ENCODE measurements around the gene COL25A1. TPM values are rescaled to one million over a fixed set of nuclear protein-coding genes. Genes with fewer than 3 reads are reported as not detected.

The COL25A1 gene
- total RNA-seq, 1 experiment from 2014 or later = 4.2 TPM

GRCh38 chr4:108796173-108796572 is 506.3 kb downstream of the COL25A1 start:
- TF ChIP-seq CTCF (conservative IDR thresholded peaks at IDR 0.05) = no peak
- WGBS (ENCODE audit: extremely low coverage, insufficient read length, low lambda C conversion rate) = no CpG with 5 or more reads among the region's 3 CpGs

More at GRCh38 chr4:108796173-108796572, 506.3 kb downstream of the COL25A1 start:
- no peak overlapping the region for H3K4me3 Mint-ChIP-seq
- Histone ChIP-seq H4K20me1 (ENCODE audit: control insufficient read depth, insufficient read depth, insufficient read length) (no peaks in the 10 kb centered on the region), H3K56ac (ENCODE audit: insufficient read length, low read depth, low read length) (no peak overlapping the region), H3K23me2 (ENCODE audit: insufficient read length, low read depth, low read length, poor library complexity, severe bottlenecking) (no peaks in the 10 kb centered on the region), H2BK120ac (ENCODE audit: low read depth, low read length, poor library complexity, severe bottlenecking) (no peak overlapping the region), H3K27ac (ENCODE audit: insufficient read length, low read depth, low read length) (no peak overlapping the region), H3K23ac (ENCODE audit: insufficient read length, low read depth, low read length) (no peak overlapping the region), H3K79me1 (ENCODE audit: insufficient read depth, low read depth, low read length, poor library complexity, severe bottlenecking) (no peaks in the 10 kb centered on the region), H2BK12ac (ENCODE audit: insufficient read length, low read depth, low read length) (no peak overlapping the region), H3K27me3 (ENCODE audit: insufficient read depth, low read length) (no peaks in the 10 kb centered on the region), H2AK5ac (ENCODE audit: insufficient read length, low read length) (no peak overlapping the region), H2BK20ac (ENCODE audit: low read depth, low read length, poor library complexity, severe bottlenecking) (no peak overlapping the region), H3K9ac (ENCODE audit: extremely low read depth, insufficient read length, low read length) (no peak overlapping the region), H3K18ac (ENCODE audit: insufficient read length, low read depth, low read length) (no peak overlapping the region), H3K9me3 (ENCODE audit: control insufficient read depth, low read depth, low read length) (no peaks in the 10 kb centered on the region), H2BK15ac (ENCODE audit: low read depth, low read length) (no peak overlapping the region), H2AFZ (ENCODE audit: low read length) (no peak overlapping the region), H3T11ph (ENCODE audit: low read length) (no peak overlapping the region), H3K4ac (ENCODE audit: low read depth, low read length) (no peak overlapping the region), H4K8ac (replicated peaks; ENCODE audit: insufficient read length, low read depth, low read length) (no peak overlapping the region), H3K4me2 (ENCODE audit: insufficient read depth, insufficient read length, low read length) (no peak overlapping the region), H3K79me2 (ENCODE audit: insufficient read depth, low read length) (no peaks in the 10 kb centered on the region), H3K14ac (ENCODE audit: insufficient read depth, low read length) (no peak overlapping the region), H4K91ac (ENCODE audit: insufficient read length, low read depth, low read length) (no peak overlapping the region), H4K5ac (ENCODE audit: insufficient read length, low read depth, low read length) (no peak overlapping the region), H2BK5ac (ENCODE audit: insufficient read length, low read length) (no peak overlapping the region), H3K4me1 (ENCODE audit: insufficient read depth, low read length) (no peaks in the 10 kb centered on the region)
- H3K4me1 Mint-ChIP-seq = no peaks in the 10 kb centered on the region
- no peaks in the 10 kb centered on the region for H3K9me3 Mint-ChIP-seq
- no peak for DNase-seq
- H3K27ac Mint-ChIP-seq = no peak overlapping the region
- no peaks in the 10 kb centered on the region for H3K27me3 Mint-ChIP-seq (ENCODE audit: low read depth)
- no peaks in the 10 kb centered on the region for H3K36me3 Mint-ChIP-seq (ENCODE audit: insufficient read depth in 1 of 3, low read depth in 3 of 3)
